ENCODE measurements around the gene SWT1.

SWT1 gene

DNA sequence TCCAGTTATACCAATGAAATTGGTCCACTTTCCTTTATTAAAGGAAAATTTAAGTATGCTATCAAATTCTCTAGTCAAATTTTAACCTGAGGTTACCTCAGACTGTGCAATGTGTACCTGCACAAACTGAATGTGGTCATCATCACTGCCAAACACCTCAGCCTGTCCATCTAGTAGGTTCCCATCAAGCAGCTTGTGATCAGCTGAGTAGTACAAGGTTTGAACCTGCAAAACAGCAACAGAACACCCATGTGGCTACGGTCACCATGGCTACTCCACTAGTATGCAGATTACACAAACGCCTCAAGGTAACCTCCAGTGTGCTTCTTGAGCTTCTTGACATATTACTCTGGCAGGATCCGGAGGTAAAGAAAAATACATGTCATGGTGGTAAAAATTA is 148.5 kb downstream of the SWT1 start:
- Histone ChIP-seq H3K27me3 (ENCODE audit: insufficient read depth, low read length) (no peaks in the 10 kb centered on the region), H3K27ac (ENCODE audit: low read depth, low read length) (no peak overlapping the region)

DNA sequence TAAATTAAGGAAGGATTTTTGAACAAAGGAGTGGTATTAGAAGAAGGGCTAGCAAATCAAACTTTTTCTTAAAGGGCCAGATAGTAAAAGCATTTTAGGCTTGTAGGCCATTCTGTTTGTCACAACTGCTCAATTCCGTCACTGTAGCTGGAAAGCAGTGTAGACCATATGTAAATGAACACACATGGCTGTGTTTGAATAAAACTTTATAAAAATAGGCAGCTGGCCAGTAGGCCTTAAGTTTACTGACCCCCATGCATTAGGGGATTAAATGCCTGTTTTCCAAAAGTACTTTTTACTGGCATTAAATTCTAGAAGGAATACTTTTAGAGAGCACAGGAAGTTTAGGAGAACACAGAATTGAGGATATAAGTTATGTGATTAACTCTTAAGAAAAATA is 151.2 kb downstream of the SWT1 start:
- Histone ChIP-seq H3K79me2 (ENCODE audit: control insufficient read depth, insufficient read depth, low read length, unreplicated experiment) (peaks cover 27% of the 10 kb centered on the region), H3K36me3 (ENCODE audit: insufficient read depth, low read length) (peaks cover 41% of the 10 kb centered on the region), H3K27ac (ENCODE audit: low read depth, low read length) (no peak overlapping the region), H3K4me1 (ENCODE audit: control insufficient read depth, insufficient read depth, low read length, unreplicated experiment) (peaks cover 15% of the 10 kb centered on the region), H3K4me3 (ENCODE audit: low read depth, low read length) (no peak overlapping the region), H3K27me3 (ENCODE audit: insufficient read depth, low read length) (no peaks in the 10 kb centered on the region), H2AFZ (ENCODE audit: low read length, unreplicated experiment) (no peak overlapping the region)

More for the DNA sequence above, 148.5 kb downstream of the SWT1 start:
- peaks cover 3% of the 10 kb centered on the region for H3K79me2 ChIP-seq (ENCODE audit: control insufficient read depth, insufficient read depth, low read length, unreplicated experiment)
- H3K36me3 ChIP-seq (ENCODE audit: insufficient read depth, low read length), result peaks cover 48% of the 10 kb centered on the region
- no peaks in the 10 kb centered on the region for H3K4me1 ChIP-seq (ENCODE audit: control insufficient read depth, insufficient read depth, low read length, unreplicated experiment)
- H2AFZ ChIP-seq (ENCODE audit: low read length, unreplicated experiment), result no peak overlapping the region
- no peak overlapping the region for H3K4me3 ChIP-seq (ENCODE audit: low read depth, low read length)

DNA sequence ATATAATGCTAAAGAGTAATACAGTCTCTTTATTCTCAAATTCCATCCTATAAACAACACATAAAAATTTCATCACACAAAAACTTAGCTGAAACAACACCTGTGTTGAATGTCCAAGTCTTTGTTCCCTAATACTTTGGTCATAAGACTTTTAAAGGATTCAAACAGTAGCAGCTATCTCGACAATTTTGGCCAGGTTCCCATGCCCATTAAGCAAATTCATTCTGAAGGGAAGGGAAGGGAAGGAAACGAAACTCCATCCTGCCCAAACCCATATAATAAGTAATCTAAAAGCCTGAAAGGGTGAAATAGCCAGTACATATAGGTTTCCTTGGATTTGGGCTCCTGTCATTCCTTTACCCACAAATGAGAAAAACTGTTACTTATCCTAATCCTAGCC is 152.6 kb downstream of the SWT1 start:
- Histone ChIP-seq H3K27ac (ENCODE audit: low read depth, low read length) (no peak overlapping the region), H3K4me3 (ENCODE audit: low read depth, low read length) (no peak overlapping the region), H3K4me1 (ENCODE audit: control insufficient read depth, insufficient read depth, low read length, unreplicated experiment) (peaks cover 29% of the 10 kb centered on the region), H3K79me2 (ENCODE audit: control insufficient read depth, insufficient read depth, low read length, unreplicated experiment) (peaks cover 41% of the 10 kb centered on the region), H2AFZ (ENCODE audit: low read length, unreplicated experiment) (no peak overlapping the region), H3K27me3 (ENCODE audit: insufficient read depth, low read length) (no peaks in the 10 kb centered on the region), H3K36me3 (ENCODE audit: insufficient read depth, low read length) (peaks cover 41% of the 10 kb centered on the region)

DNA sequence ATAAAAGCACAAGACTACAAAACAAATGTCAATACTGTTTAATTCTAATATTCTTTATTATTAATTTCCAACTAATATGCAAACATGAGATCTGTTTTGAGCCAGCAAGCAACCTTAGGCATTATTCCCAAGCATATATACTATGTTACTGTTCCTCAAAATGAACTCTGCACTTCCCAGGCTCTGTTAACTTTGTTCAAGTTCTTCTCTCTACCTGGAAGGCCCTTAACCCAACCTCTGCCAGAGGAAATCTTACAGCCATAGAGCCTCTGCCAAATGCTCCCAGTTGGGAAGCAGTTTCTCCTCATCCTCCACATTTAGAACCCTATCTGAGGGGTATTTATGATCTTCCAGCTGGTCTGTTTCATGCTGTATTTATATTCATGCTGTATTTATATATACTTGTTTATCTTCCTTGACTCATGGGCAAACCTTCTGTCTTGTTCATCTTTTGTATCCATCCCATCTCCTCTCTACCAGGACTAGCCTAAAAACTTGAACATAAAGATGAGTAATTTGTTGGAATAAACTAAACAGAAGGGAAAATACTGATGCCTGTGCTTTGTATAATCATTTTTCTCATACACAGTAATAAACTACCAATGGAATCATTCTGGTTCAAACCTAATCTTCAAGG is 154.7 kb downstream of the SWT1 start:
- H3K27ac ChIP-seq (ENCODE audit: low read depth, low read length), result no peak overlapping the region
- H3K27me3 ChIP-seq (ENCODE audit: insufficient read depth, low read length), result no peaks in the 10 kb centered on the region
- peaks cover 36% of the 10 kb centered on the region for H3K4me1 ChIP-seq (ENCODE audit: control insufficient read depth, insufficient read depth, low read length, unreplicated experiment)
- no peak overlapping the region for H3K4me3 ChIP-seq (ENCODE audit: low read depth, low read length)
- peaks cover 26% of the 10 kb centered on the region for H3K36me3 ChIP-seq (ENCODE audit: insufficient read depth, low read length)
- H2AFZ ChIP-seq (ENCODE audit: low read length, unreplicated experiment), result no peak overlapping the region
- peaks cover 62% of the 10 kb centered on the region for H3K79me2 ChIP-seq (ENCODE audit: control insufficient read depth, insufficient read depth, low read length, unreplicated experiment)

DNA sequence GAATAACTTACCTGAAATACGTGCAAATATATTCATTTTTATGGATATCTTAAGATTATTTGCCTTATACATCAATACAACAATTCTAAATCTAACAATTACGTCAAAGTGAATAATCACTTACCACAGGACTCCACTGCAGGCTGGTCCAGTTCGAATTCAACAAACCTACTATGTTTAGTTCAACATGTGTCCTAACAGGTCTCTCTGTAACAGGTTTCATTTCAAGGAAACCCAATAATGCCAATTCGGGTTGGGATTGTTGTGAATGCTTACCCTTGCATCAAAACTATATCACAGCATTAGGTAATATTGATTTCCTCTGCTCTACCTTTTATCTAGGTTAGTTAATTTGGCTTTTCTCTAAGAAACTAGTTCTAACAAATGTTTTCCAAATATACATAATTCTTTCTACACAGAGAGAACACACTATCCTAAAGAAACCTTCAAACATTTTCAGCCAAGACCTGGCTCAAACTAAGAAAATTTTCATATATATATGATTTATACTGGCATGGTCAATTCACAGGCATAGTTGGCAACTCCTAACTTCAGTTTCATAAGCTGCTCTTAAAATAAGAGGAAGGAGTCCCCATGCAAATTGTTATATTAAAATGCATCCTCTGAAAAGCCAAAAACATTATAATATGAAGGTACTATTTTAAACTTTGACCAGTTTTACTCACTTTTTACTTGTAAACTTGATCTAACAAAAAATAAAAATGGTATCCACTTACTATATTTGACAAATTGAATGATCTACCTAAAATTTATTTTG is 155.6 kb downstream of the SWT1 start:
- no peak overlapping the region for H3K27ac ChIP-seq (ENCODE audit: low read depth, low read length)
- peaks cover 36% of the 10 kb centered on the region for H3K4me1 ChIP-seq (ENCODE audit: control insufficient read depth, insufficient read depth, low read length, unreplicated experiment)
- peaks cover 18% of the 10 kb centered on the region for H3K36me3 ChIP-seq (ENCODE audit: insufficient read depth, low read length)
- no peaks in the 10 kb centered on the region for H3K27me3 ChIP-seq (ENCODE audit: insufficient read depth, low read length)
- H3K79me2 ChIP-seq (ENCODE audit: control insufficient read depth, insufficient read depth, low read length, unreplicated experiment), result peaks cover 63% of the 10 kb centered on the region
- H3K4me3 ChIP-seq (ENCODE audit: low read depth, low read length), result no peak overlapping the region
- no peak overlapping the region for H2AFZ ChIP-seq (ENCODE audit: low read length, unreplicated experiment)

DNA sequence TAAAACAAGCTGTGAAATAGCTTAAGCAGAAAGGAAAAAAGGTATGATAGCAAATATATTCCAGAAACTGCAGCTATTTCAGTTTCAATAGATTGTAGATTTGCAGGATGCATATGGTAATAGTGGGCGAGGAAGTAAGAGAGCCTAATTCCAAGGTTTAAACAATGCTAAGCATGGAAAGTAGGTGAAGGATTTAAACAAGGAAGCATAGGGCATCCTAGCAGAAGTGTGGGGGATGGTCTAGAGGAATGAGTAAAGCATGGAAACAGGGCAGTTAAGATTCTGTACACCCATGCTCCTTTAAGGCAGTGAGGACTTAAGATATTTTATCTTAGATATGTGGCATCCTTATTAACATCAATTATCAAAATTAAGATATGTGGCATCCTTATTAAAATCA is 157.4 kb downstream of the SWT1 start:
- Histone ChIP-seq H3K4me3 (ENCODE audit: low read depth, low read length) (peak overlapping the region; percentile 96), H3K27me3 (ENCODE audit: insufficient read depth, low read length) (no peaks in the 10 kb centered on the region), H3K27ac (ENCODE audit: low read depth, low read length) (no peak overlapping the region), H3K79me2 (ENCODE audit: control insufficient read depth, insufficient read depth, low read length, unreplicated experiment) (peaks cover 63% of the 10 kb centered on the region), H2AFZ (ENCODE audit: low read length, unreplicated experiment) (no peak overlapping the region), H3K4me1 (ENCODE audit: control insufficient read depth, insufficient read depth, low read length, unreplicated experiment) (peaks cover 47% of the 10 kb centered on the region), H3K36me3 (ENCODE audit: insufficient read depth, low read length) (0 out of 2 replicates have a peak, but pooled peaks cover 3% of the 10 kb centered on the region)

DNA sequence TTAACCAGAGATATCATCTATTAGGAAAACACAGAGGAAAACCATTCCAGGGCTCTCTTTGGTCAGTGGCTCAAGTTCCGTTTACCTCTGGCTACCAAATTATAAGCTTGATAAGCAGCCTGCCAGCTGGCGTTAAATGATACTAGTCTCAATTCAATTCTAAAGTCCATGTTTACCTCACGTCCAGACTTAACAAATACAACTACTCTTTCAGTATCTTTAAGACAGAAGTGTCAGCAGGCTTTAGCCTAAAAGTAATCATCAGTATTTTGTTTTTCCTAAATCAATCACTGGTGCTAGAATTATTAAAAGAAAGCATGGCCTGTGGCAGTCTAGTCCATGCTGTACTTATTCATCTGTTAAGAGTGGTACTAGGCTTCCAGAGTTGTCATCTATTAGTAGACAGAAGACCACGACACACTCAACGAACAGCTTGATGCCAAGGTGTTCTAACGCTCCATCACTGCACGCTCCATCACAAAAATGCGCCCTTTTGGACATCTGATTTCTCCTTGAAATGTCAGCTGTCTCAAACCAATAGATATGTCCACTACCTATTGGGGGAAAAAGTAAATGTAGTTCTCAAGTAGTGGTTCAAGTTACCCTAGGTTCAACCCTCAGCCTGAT is 158.6 kb downstream of the SWT1 start:
- Histone ChIP-seq H3K4me1 (ENCODE audit: control insufficient read depth, insufficient read depth, low read length, unreplicated experiment) (peaks cover 47% of the 10 kb centered on the region), H3K79me2 (ENCODE audit: control insufficient read depth, insufficient read depth, low read length, unreplicated experiment) (peaks cover 60% of the 10 kb centered on the region), H2AFZ (ENCODE audit: low read length, unreplicated experiment) (no peak overlapping the region), H3K27me3 (ENCODE audit: insufficient read depth, low read length) (no peaks in the 10 kb centered on the region), H3K27ac (ENCODE audit: low read depth, low read length) (peak overlapping the region; percentile 89; the same call in 1 of the 2 replicates), H3K36me3 (ENCODE audit: insufficient read depth, low read length) (0 out of 2 replicates have a peak, but pooled peaks cover 3% of the 10 kb centered on the region), H3K4me3 (ENCODE audit: low read depth, low read length) (peak overlapping the region; percentile 96)

DNA sequence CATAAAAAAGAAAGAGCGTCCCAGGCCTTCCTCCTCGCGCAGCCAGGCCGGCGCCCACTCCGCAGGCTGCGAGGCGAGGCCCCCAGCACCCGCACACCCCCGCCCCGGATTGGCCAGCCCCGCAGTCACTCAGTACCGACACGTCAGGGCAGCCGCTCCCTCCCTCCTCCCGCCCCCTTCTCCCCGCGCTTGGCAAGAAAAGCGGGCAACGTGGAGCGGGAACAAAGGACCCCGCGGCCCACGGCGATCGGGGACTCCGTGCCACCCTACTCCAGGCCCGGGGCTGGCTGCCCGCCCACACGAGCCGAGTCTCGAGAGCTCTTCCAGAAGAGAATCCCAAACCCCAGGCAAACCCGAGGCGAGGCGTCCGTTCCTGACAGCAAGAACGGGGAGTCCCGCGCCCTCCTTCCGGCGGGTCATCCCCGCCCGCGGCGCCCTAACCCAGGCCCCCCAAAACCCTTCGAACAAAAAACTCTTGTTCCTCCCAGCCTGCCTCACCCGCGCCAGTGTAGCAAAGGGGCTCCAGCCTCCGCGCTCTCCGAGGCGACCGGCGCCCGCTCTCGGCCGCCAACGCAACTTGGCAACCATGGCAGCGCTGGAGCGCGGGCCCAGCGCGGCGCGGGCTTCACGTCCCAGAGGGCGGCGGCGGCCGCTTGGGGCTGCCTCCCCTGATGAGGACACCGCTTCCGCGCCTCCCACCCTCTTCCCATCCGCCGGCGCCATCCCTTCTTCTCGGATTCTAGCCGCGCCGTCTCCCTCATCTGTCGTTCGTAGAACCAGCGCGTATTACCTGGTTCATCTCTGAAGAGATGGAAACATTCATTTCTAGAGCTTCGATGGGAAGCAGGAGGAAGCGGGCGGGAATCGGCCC is 159.4 kb downstream of the SWT1 start:
- peak overlapping the region; percentile 96 for H3K4me3 ChIP-seq (ENCODE audit: low read depth, low read length)
- H3K27ac ChIP-seq (ENCODE audit: low read depth, low read length), result peak overlapping the region; percentile 89
- peaks cover 47% of the 10 kb centered on the region for H3K4me1 ChIP-seq (ENCODE audit: control insufficient read depth, insufficient read depth, low read length, unreplicated experiment)
- H3K27me3 ChIP-seq (ENCODE audit: insufficient read depth, low read length), result no peaks in the 10 kb centered on the region
- H3K36me3 ChIP-seq (ENCODE audit: insufficient read depth, low read length), result no peaks in the 10 kb centered on the region
- H3K79me2 ChIP-seq (ENCODE audit: control insufficient read depth, insufficient read depth, low read length, unreplicated experiment), result peaks cover 54% of the 10 kb centered on the region
- H2AFZ ChIP-seq (ENCODE audit: low read length, unreplicated experiment), result peak overlapping the region; percentile 89

DNA sequence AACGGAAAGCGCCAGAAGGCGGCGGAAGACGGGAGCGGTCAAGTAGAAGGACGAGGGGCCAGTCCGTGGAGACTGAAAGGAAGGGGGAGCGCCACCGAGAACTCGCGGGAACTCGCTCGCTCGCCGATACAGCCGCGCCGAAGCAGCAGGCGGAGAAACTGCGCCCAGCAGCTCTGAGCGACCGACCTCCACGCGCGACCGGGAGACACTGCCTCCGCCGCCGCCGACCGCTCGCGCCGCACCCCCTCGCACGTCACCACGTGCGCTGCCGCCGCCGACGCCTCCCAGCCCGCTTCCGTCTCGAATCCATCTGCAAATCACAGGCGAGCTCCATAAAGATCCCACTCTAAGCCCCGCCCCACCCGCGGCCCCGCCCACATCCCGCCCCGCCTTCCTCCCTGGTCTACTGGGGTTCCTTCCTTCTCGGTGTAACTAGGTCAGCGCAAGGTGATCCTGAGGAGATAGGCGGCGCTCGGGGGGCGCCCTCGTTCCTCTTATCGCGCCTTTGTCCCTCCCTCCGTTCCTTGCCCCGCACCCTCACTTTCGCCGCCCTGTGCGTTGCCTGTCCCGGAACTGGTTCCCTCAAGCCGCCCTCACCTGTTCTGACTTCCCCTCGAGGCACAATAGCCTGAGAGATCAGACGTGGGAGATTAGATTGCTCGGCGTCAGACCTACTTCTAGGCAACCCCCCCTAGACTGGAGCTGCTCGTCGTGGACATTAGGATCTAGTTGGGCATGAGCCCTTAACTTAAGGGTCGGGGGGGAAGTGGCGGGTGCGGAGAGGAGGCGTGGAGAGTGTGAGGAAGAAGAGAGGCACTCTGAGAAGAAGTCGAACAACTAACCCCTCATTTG is 160.3 kb downstream of the SWT1 start, which contains the start of gene IVNS1ABP:
IVNS1ABP (minus strand) TSS at position 210 of the 852 bp plus-strand sequence. CDS start 7,750 bp downstream, outside the sequence.
- H3K79me2 ChIP-seq (ENCODE audit: control insufficient read depth, insufficient read depth, low read length, unreplicated experiment), result peaks cover 45% of the 10 kb centered on the region

More for the DNA sequence above, 160.3 kb downstream of the SWT1 start, which contains the start of gene IVNS1ABP:
- H2AFZ ChIP-seq (ENCODE audit: low read length, unreplicated experiment), result peak within 1 kb of the TSS; percentile 89
- no peaks in the 10 kb centered on the region for H3K27me3 ChIP-seq (ENCODE audit: insufficient read depth, low read length)
- peaks cover 40% of the 10 kb centered on the region for H3K4me1 ChIP-seq (ENCODE audit: control insufficient read depth, insufficient read depth, low read length, unreplicated experiment)
- peak within 1 kb of the TSS; percentile 89 for H3K27ac ChIP-seq (ENCODE audit: low read depth, low read length)
- no peaks in the 10 kb centered on the region for H3K36me3 ChIP-seq (ENCODE audit: insufficient read depth, low read length)
- H3K4me3 ChIP-seq (ENCODE audit: low read depth, low read length), result peak within 1 kb of the TSS; percentile 96

All from ACC112 (cell line).